ENCODE data around the gene SLC28A2. TPM values are rescaled to one million over a fixed set of nuclear protein-coding genes. Genes with fewer than 3 reads are reported as not detected.
"Not testable (repeated sequence)": the region's sequence is repeated elsewhere in the genome, so short reads cannot be mapped to it uniquely, and the experiment has no call there.

The SLC28A2 gene
- total RNA-seq, 4 donors from 2014 or later, result not detected

GRCh38 chr15:45253330-45253729 is 1.3 kb downstream of the SLC28A2 start:
- 63% methylated on average over 2 of the region's 2 CpGs for WGBS
- no peak for DNase-seq (ENCODE audit: low spot score in 2 of 2)
- no peaks in the 10 kb centered on the region for H3K27me3 ChIP-seq
- no peaks in the 10 kb centered on the region for H3K36me3 ChIP-seq
- no peaks in the 10 kb centered on the region for H3K4me1 ChIP-seq
- no peak overlapping the region for H3K27ac ChIP-seq
- no peaks in the 10 kb centered on the region for H3K9me3 ChIP-seq
- TF ChIP-seq CTCF (IDR thresholded peaks at IDR 0.05), result no peak
- no peak for TF ChIP-seq POLR2A (IDR thresholded peaks at IDR 0.05)
- TF ChIP-seq POLR2AphosphoS5 (IDR thresholded peaks at IDR 0.05), result no peak
- no peak for TF ChIP-seq EP300 (IDR thresholded peaks at IDR 0.05)
- H3K4me3 ChIP-seq, result no peak overlapping the region

GRCh38 chr15:45254405-45254804 is 2.4 kb downstream of the SLC28A2 start:
- no peaks in the 10 kb centered on the region for H3K4me1 ChIP-seq
- no peaks in the 10 kb centered on the region for H3K9me3 ChIP-seq
- no peaks in the 10 kb centered on the region for H3K36me3 ChIP-seq
- no peak for DNase-seq (ENCODE audit: low spot score in 2 of 2)
- H3K4me3 ChIP-seq, result no peak overlapping the region
- no peak overlapping the region for H3K27ac ChIP-seq
- 97% methylated on average over 1 of the region's 1 CpG for WGBS
- TF ChIP-seq CTCF (IDR thresholded peaks at IDR 0.05), result no peak
- H3K27me3 ChIP-seq, result no peaks in the 10 kb centered on the region

- not testable (repeated sequence) for DNase-seq (ENCODE audit: low spot score in 2 of 2); H3K27me3 ChIP-seq; H3K4me1 ChIP-seq; H3K27ac ChIP-seq; H3K36me3 ChIP-seq; H3K9me3 ChIP-seq; H3K4me3 ChIP-seq
- 76% methylated on average over 6 of the region's 6 CpGs for WGBS
Observed at GRCh38 chr15:45254824-45255223, 2.8 kb downstream of the SLC28A2 start.

GRCh38 chr15:45259796-45260195 is 7.8 kb downstream of the SLC28A2 start:
- WGBS, result 82% methylated on average over 2 of the region's 2 CpGs
- TF ChIP-seq POLR2AphosphoS5 (IDR thresholded peaks at IDR 0.05), result no peak
- no peak for TF ChIP-seq CTCF (IDR thresholded peaks at IDR 0.05)
- TF ChIP-seq EP300 (IDR thresholded peaks at IDR 0.05), result no peak
- no peak for TF ChIP-seq POLR2A (IDR thresholded peaks at IDR 0.05)
- Histone ChIP-seq H3K27ac (no peak overlapping the region), H3K36me3 (no peaks in the 10 kb centered on the region), H3K4me3 (no peak overlapping the region), H3K27me3 (no peaks in the 10 kb centered on the region), H3K4me1 (no peaks in the 10 kb centered on the region), H3K9me3 (no peaks in the 10 kb centered on the region)
- no peak for DNase-seq (ENCODE audit: low spot score in 2 of 2)

- H3K27ac ChIP-seq, result no peak overlapping the region
- no peaks in the 10 kb centered on the region for H3K36me3 ChIP-seq
- no peaks in the 10 kb centered on the region for H3K4me1 ChIP-seq
- DNase-seq (ENCODE audit: low spot score in 2 of 2), result no peak
- no peak for TF ChIP-seq POLR2A (IDR thresholded peaks at IDR 0.05)
- no peak for TF ChIP-seq CTCF (IDR thresholded peaks at IDR 0.05)
- TF ChIP-seq POLR2AphosphoS5 (IDR thresholded peaks at IDR 0.05), result no peak
- TF ChIP-seq EP300 (IDR thresholded peaks at IDR 0.05), result no peak
- no peaks in the 10 kb centered on the region for H3K9me3 ChIP-seq
- WGBS, result 69% methylated on average over 4 of the region's 4 CpGs
- H3K4me3 ChIP-seq, result no peak overlapping the region
- H3K27me3 ChIP-seq, result no peaks in the 10 kb centered on the region
Observed at GRCh38 chr15:45262906-45263461, 10.9 kb downstream of the SLC28A2 start.

- H3K36me3 ChIP-seq, result no peaks in the 10 kb centered on the region
- DNase-seq (ENCODE audit: low spot score in 2 of 2), result no peak
- H3K9me3 ChIP-seq, result no peaks in the 10 kb centered on the region
- H3K4me1 ChIP-seq, result no peaks in the 10 kb centered on the region
- no peaks in the 10 kb centered on the region for H3K27me3 ChIP-seq
- 90% methylated on average over 2 of the region's 2 CpGs for WGBS
- H3K27ac ChIP-seq, result no peak overlapping the region
- H3K4me3 ChIP-seq, result no peak overlapping the region
- no peak for TF ChIP-seq CTCF (IDR thresholded peaks at IDR 0.05)
- TF ChIP-seq POLR2AphosphoS5 (IDR thresholded peaks at IDR 0.05), result no peak
- no peak for TF ChIP-seq EP300 (IDR thresholded peaks at IDR 0.05)
- no peak for TF ChIP-seq POLR2A (IDR thresholded peaks at IDR 0.05)
Observed at GRCh38 chr15:45263854-45264253, 11.8 kb downstream of the SLC28A2 start.
